DND-41 (cell line): Measurements from ENCODE around the gene SPARC.
"Not testable (repeated sequence)": the region's sequence is repeated elsewhere in the genome, so short reads cannot be mapped to it uniquely, and the experiment has no call there.

Experiments
- ATAC-seq: fragments of 200-7000 bp; cut with Tn5 transposase; 3 replicates; pipeline ENCODE4 v1.9.1; 2021; ENCODE audit warnings: low read depth; ENCODE audit not compliant: insufficient read depth
- DNase-seq: peaks from one replicate; pipeline ENCODE4 v3.0.0-alpha.2; 2020
- H2AFZ ChIP-seq: 2 replicates; pipeline ENCODE4 v1.6.0; 2012; ENCODE audit warnings: low read depth, low read length
- H3K27ac ChIP-seq: 2 replicates; pipeline ENCODE4 v1.5.1; 2012; ENCODE audit warnings: low read length, inconsistent platforms
- H3K27me3 ChIP-seq: fragments of 200-600 bp; sonication (generic); 2 replicates; pipeline ENCODE4 v1.6.0; 2012; ENCODE audit warnings: low read length, mild to moderate bottlenecking, inconsistent platforms; ENCODE audit not compliant: insufficient read depth, poor library complexity
- H3K36me3 ChIP-seq: 2 replicates; pipeline ENCODE4 v1.5.1; 2012; ENCODE audit warnings: low read length, inconsistent platforms; ENCODE audit not compliant: insufficient read depth
- H3K4me1 ChIP-seq: 2 replicates; pipeline ENCODE4 v1.5.1; 2012; ENCODE audit warnings: mild to moderate bottlenecking, low read length; ENCODE audit not compliant: insufficient read depth
- H3K4me2 ChIP-seq: 2 replicates; pipeline ENCODE4 v1.6.0; 2012; ENCODE audit warnings: mild to moderate bottlenecking, moderate library complexity, low read length, inconsistent platforms; ENCODE audit not compliant: insufficient read depth
- H3K4me3 ChIP-seq, 2 experiments: fragments of 200-600 bp in 1 of 2; shearing (Covaris generic) in 1 of 2; 2 replicates each; pipeline ENCODE4 v1.5.1; 2012 to 2016; ENCODE audit warnings: inconsistent platforms in 2 of 2, low read length in 2 of 2, mild to moderate bottlenecking in 2 of 2, low read depth in 1 of 2, moderate library complexity in 1 of 2
- H3K79me2 ChIP-seq: 2 replicates; pipeline ENCODE4 v1.6.0; 2012; ENCODE audit warnings: low read length, inconsistent platforms; ENCODE audit not compliant: insufficient read depth
- H3K9ac ChIP-seq: 2 replicates; pipeline ENCODE4 v1.6.0; 2012; ENCODE audit warnings: low read depth, mild to moderate bottlenecking, inconsistent platforms, low read length, moderate library complexity
- H3K9me3 ChIP-seq: 2 replicates; pipeline ENCODE4 v1.5.1; 2012; ENCODE audit warnings: low read length, moderate library complexity, mild to moderate bottlenecking, inconsistent platforms; ENCODE audit not compliant: insufficient read depth, severe bottlenecking
- H4K20me1 ChIP-seq: 2 replicates; pipeline ENCODE4 v1.6.0; 2012; ENCODE audit warnings: low read length; ENCODE audit not compliant: insufficient read depth
- EZH2 ChIP-seq: IDR thresholded peaks from 3 replicates; pipeline ENCODE4 v1.6.1; 2012; ENCODE audit warnings: borderline replicate concordance, low read depth, mild to moderate bottlenecking, moderate library complexity, low read length, inconsistent platforms; ENCODE audit not compliant: severe bottlenecking
- TF ChIP-seq, protein P1 (sequence below): IDR thresholded peaks from 2 replicates; pipeline ENCODE4 v1.5.1; 2012; ENCODE audit warnings: borderline replicate concordance, low read length, moderate library complexity, mild to moderate bottlenecking; ENCODE audit not compliant: poor library complexity, severe bottlenecking; ENCODE audit errors: extremely low read depth

Gene SPARC

DNA sequence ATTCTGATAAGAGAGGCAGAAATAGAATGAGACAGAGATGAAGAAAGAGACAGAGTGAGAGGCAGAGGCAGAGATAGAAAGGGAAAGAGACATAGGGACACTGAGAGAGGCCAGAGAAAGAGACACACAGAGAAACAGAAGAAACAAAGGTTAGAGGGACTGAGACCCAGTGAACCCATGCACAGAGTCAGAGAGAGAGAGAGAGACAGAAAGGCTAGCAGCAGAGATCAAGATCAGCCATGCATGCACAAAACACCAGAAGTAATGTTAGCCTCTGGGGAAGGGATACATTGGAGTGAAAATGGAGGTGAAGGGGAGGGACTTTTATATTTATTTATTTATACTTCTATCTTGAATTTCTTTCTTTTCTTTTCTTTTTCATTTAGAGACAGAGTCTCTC is 14.1 kb upstream of the SPARC start:
- Histone ChIP-seq H2AFZ (no peak overlapping the region), H3K4me3 (no peak overlapping the region), H4K20me1 (no peaks in the 10 kb centered on the region; the same call in 1 of the 2 replicates), H3K4me2 (no peak overlapping the region), H3K27me3 (peaks cover 4% of the 10 kb centered on the region), H3K4me1 (no peaks in the 10 kb centered on the region), H3K27ac (no peak overlapping the region), H3K9me3 (no peaks in the 10 kb centered on the region), H3K36me3 (no peaks in the 10 kb centered on the region), H3K9ac (no peak overlapping the region), H3K79me2 (no peaks in the 10 kb centered on the region)
- no peak for DNase-seq
- no peak for ATAC-seq
- no peak for TF ChIP-seq EZH2
- TF ChIP-seq, protein P1, sequence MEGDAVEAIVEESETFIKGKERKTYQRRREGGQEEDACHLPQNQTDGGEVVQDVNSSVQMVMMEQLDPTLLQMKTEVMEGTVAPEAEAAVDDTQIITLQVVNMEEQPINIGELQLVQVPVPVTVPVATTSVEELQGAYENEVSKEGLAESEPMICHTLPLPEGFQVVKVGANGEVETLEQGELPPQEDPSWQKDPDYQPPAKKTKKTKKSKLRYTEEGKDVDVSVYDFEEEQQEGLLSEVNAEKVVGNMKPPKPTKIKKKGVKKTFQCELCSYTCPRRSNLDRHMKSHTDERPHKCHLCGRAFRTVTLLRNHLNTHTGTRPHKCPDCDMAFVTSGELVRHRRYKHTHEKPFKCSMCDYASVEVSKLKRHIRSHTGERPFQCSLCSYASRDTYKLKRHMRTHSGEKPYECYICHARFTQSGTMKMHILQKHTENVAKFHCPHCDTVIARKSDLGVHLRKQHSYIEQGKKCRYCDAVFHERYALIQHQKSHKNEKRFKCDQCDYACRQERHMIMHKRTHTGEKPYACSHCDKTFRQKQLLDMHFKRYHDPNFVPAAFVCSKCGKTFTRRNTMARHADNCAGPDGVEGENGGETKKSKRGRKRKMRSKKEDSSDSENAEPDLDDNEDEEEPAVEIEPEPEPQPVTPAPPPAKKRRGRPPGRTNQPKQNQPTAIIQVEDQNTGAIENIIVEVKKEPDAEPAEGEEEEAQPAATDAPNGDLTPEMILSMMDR, result no peak

DNA sequence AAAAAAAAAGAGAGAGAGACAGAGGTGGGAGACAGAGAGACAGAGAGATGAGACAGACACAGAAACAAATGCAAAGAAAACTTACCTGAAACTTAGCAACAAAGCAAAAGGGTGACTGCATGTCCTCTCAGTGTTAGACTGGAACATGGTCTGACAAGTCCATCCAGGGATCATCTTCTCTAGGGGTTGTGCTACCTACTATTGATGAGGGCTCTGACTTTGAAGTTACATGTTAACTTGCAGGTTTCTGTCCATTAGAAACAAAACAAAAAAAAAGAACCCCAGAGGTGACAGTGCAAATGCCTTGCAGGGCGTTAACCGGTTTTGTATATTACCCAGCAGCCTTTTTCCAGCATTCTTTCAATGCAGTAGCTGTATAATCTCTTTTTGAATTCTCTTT is 13.6 kb upstream of the SPARC start:
- no peak overlapping the region for H2AFZ ChIP-seq
- no peaks in the 10 kb centered on the region for H3K36me3 ChIP-seq
- TF ChIP-seq, protein P1, result no peak
- no peak for TF ChIP-seq EZH2

DNA sequence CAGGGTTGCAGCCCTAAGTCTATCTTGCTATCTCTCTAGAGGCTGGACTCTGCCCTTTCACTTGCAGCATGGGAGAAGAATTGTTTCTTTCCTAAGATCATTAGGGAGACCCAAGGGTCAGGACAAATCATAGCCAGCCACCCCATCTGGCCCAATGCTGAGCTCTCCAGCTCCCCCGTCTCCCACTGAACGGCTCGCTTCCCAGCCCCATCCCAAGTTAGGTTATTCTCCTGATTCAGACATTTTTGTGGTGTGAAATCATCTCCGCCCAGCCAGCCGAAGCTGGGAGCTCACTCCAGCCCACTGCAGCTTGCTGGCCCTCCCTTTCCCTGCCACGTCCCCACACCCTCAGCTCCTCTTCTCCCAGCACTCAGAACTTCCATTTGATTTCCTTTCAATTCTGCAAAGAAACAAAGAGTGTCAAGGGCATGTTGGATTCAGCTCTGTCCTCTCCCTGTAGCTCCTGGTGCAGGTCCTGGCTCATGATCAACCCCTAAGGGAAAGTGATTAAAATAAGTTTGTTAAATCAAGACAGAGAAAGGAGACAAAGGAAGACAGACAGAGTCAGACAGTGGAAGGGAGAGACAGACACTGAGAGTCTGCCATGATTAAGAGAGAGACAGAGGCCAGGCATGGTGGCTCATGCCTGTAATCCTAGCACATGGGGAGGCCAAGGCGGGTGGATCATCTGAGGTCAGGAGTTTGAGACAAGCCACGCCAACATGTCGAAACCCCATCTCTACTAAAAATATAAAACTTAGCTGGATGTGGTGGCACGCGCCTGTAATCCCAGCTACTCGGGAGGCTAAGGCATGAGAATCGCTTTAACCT is 12.6 kb upstream of the SPARC start:
- H3K4me2 ChIP-seq, result no peak overlapping the region

More for the DNA sequence above, 13.6 kb upstream of the SPARC start:
- H3K4me2 ChIP-seq, result no peak overlapping the region
- no peak overlapping the region for H3K9ac ChIP-seq
- ATAC-seq (no peak), DNase-seq (no peak)
- H3K9me3 ChIP-seq, result no peaks in the 10 kb centered on the region
- no peaks in the 10 kb centered on the region for H3K4me1 ChIP-seq
- H4K20me1 ChIP-seq, result no peaks in the 10 kb centered on the region; the same call in 1 of the 2 replicates
- no peak overlapping the region for H3K27ac ChIP-seq
- H3K27me3 ChIP-seq, result peaks cover 4% of the 10 kb centered on the region
- H3K4me3 ChIP-seq, result no peak overlapping the region
- H3K79me2 ChIP-seq, result no peaks in the 10 kb centered on the region

DNA sequence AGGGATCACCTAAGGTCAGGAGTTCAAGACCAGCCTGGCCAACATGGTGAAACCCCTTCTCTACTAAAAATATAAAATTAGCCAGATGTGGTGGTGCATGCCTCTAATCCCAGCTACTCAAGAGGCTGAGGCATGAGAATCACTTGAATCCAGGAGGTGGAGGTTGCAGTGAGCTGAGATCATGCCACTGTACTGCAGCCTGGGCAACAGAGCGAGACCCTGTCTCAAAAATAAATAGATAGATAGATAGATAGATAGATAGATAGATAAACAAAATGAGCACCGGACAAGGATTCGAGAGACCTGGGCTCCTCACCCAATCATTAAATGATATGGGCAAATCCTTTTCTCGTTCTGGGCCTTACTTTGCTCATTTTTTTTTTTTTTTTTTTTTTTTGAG is 11.4 kb upstream of the SPARC start:
- not testable (repeated sequence) for H3K27ac ChIP-seq, DNase-seq, H3K9ac ChIP-seq, H3K36me3 ChIP-seq, H2AFZ ChIP-seq, H3K27me3 ChIP-seq, H3K79me2 ChIP-seq, ATAC-seq, H3K4me3 ChIP-seq, H3K4me2 ChIP-seq, H3K4me1 ChIP-seq, H3K9me3 ChIP-seq, H4K20me1 ChIP-seq

More for the DNA sequence above, 12.6 kb upstream of the SPARC start:
- Histone ChIP-seq H3K4me1 (no peaks in the 10 kb centered on the region), H3K27ac (no peak overlapping the region), H3K79me2 (no peaks in the 10 kb centered on the region), H3K36me3 (no peaks in the 10 kb centered on the region), H3K9me3 (no peaks in the 10 kb centered on the region), H3K4me3 (no peak overlapping the region), H2AFZ (no peak overlapping the region), H3K9ac (no peak overlapping the region), H4K20me1 (no peaks in the 10 kb centered on the region; the same call in 1 of the 2 replicates), H3K27me3 (peaks cover 4% of the 10 kb centered on the region)
- TF ChIP-seq, protein P1, result no peak
- TF ChIP-seq EZH2, result no peak
- no peak for ATAC-seq
- no peak for DNase-seq
